HepG2 (cell line): Measurements from ENCODE around the gene CHKA. TPM values are rescaled to one million over a fixed set of nuclear protein-coding genes. Genes with fewer than 3 reads are reported as not detected.

ENCODE experiments used
- CBFB ChIP-seq: sonication (generic); formaldehyde crosslinking; IDR thresholded peaks from 2 replicates; pipeline ENCODE4 v1.4.0; 2020; ENCODE audit warnings: missing genetic modification reagents
- EHMT2 ChIP-seq: fragments of 200-600 bp; sonication (generic); IDR thresholded peaks from 2 replicates; pipeline ENCODE4 v1.7.0; 2017; ENCODE audit warnings: antibody characterized with exemption, low read depth, low read length, borderline replicate concordance
- FOXO1 ChIP-seq: sonication (generic); formaldehyde crosslinking; IDR thresholded peaks from 2 replicates; pipeline ENCODE4 v1.4.0; 2020; ENCODE audit warnings: missing genetic modification reagents
- KDM5A ChIP-seq: fragments of 200-600 bp; sonication (generic); IDR thresholded peaks from 2 replicates; pipeline ENCODE4 v1.7.0; 2018; ENCODE audit warnings: antibody characterized with exemption, mild to moderate bottlenecking, low read length, borderline replicate concordance
- NFE2 ChIP-seq: sonication (generic); formaldehyde crosslinking; IDR thresholded peaks from 2 replicates; pipeline ENCODE4 v1.4.0; 2020; ENCODE audit warnings: missing genetic modification reagents
- NFE2L1 ChIP-seq: sonication (generic); formaldehyde crosslinking; IDR thresholded peaks from 2 replicates; pipeline ENCODE4 v1.4.0; 2020; ENCODE audit warnings: missing genetic modification reagents, mild to moderate bottlenecking, borderline replicate concordance
- TAF15 ChIP-seq: fragments of 200-400 bp; formaldehyde crosslinking; IDR thresholded peaks from one replicate; pipeline ENCODE4 v1.6.1; 2018; ENCODE audit warnings: mild to moderate bottlenecking, low read depth, low read length; ENCODE audit not compliant: poor library complexity, severe bottlenecking
- ZNF224 ChIP-seq: sonication (generic); formaldehyde crosslinking; IDR thresholded peaks from 2 replicates; pipeline ENCODE4 v1.5.0; 2020; ENCODE audit warnings: mild to moderate bottlenecking, missing genetic modification reagents
- ZNF232 ChIP-seq: sonication (generic); formaldehyde crosslinking; IDR thresholded peaks from 2 replicates; pipeline ENCODE4 v1.4.0; 2020; ENCODE audit warnings: missing genetic modification reagents, borderline replicate concordance
- ZNF30 ChIP-seq: sonication (generic); formaldehyde crosslinking; IDR thresholded peaks from 2 replicates; pipeline ENCODE4 v1.5.0; 2020; ENCODE audit warnings: mild to moderate bottlenecking, missing genetic modification reagents
- ZNF766 ChIP-seq: sonication (generic); formaldehyde crosslinking; IDR thresholded peaks from 2 replicates; pipeline ENCODE4 v1.5.0; 2020; ENCODE audit warnings: missing genetic modification reagents, borderline replicate concordance
- ZSCAN29 ChIP-seq: sonication (generic); formaldehyde crosslinking; conservative IDR thresholded peaks from 2 replicates; pipeline ENCODE4 v1.4.0; 2020; ENCODE audit warnings: mild to moderate bottlenecking, missing genetic modification reagents
- polyA plus RNA-seq, 8 experiments: library from polyadenylated mRNA; depleted of rRNA in 3 of 8; stranded (reverse) in 7 of 8; unstranded in 1 of 8; fragments of >200 nt; fragmentation: Illumina TruSeq in 4 of 8; extraction: Trizol in 4 of 8; gene quantifications; 2 replicates each; pipeline versions ENCODE4 v1.2.1 to v1.2.3, GENCODE V29; 2011 to 2016; ENCODE audit warnings: low read depth in 4 of 8, missing spikeins in 1 of 8, mixed read lengths in 1 of 8; ENCODE audit not compliant: insufficient read depth in 1 of 8
- total RNA-seq, 5 experiments: library from RNA; depleted of rRNA; stranded (reverse); fragments of >200 nt; fragmentation: Illumina TruSeq; extraction: Trizol; gene quantifications; 2 replicates each; pipeline ENCODE4 v1.2.3, GENCODE V29; 2016; ENCODE audit warnings: low read depth in 1 of 5
- TF ChIP-seq, protein P1 (sequence below): sonication (generic); formaldehyde crosslinking; IDR thresholded peaks from 2 replicates; pipeline ENCODE4 v1.5.1; 2020; ENCODE audit warnings: missing genetic modification reagents, mild to moderate bottlenecking, borderline replicate concordance
- TF ChIP-seq, protein P2 (sequence below): sonication (generic); formaldehyde crosslinking; IDR thresholded peaks from 2 replicates; pipeline ENCODE4 v1.4.0; 2020; ENCODE audit warnings: missing genetic modification reagents
- TF ChIP-seq, protein P3 (sequence below): sonication (generic); formaldehyde crosslinking; IDR thresholded peaks from 2 replicates; pipeline ENCODE4 v1.5.0; 2020; ENCODE audit warnings: mild to moderate bottlenecking, missing genetic modification reagents
- TF ChIP-seq, protein P4 (sequence below): sonication (generic); formaldehyde crosslinking; IDR thresholded peaks from 2 replicates; pipeline ENCODE4 v1.5.1; 2020; ENCODE audit warnings: mild to moderate bottlenecking, moderate library complexity, missing genetic modification reagents

CHKA gene
- total and polyA plus RNA-seq, 2 of the 13 experiments (the other 11 are each of a cell fraction or from before 2014, with no cell fraction given) = 71.6 to 92.7 TPM

DNA sequence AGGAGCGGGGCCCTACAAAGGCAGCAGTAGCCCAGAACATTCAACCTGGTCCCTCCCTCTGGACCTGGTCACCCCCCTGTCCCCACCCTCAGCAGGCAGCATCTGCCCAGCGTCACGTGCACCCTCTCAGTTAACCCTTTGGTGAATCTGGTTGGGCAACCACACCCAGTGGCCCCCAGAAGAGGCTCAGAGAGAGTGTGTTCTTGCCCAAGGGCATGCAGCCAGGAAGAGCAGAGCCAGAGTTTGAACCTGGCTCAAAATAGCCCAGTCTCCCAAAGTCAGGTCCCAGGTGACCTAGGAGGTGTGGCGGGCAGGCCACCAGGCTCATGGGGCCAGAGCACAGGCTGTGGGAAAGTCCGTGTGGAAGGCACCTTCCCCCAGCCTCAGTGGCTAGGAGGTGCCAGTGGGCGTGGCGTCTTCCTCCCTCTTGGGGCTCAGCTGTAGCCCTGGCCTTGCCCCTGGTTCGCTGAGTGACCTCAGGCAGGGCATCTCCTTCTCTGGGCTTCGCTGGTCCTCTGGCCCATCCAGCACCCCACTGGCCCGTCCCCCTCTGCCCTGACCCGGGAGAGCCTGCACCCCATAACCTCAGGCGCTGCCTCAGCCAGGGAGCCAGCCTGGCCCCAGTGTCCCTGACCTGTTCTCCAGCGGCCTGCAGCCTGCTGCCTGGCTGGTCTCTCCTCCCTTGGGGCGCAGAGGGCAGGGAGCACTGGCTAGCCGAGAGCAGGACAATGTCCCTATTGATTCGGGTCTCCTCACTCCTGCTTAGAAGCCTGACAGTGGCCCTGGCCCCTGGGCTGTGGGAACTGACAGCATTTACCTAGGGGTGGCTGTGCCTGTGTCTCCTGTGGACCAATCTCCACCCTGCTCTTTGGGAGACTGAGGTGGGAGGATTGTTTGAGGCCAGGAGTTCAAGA lies 104.0 kb downstream of the CHKA start (continued):
- TF ChIP-seq TAF15 (no peak), NFE2 (CRISPR knock-in tag) (no peak), FOXO1 (CRISPR knock-in tag) (0 out of 2 replicates have a peak, but pooled peaks have one; percentile 21), NFE2L1 (0 out of 2 replicates have a peak, but pooled peaks have one; percentile 39), ZNF224 (no peak), ZNF232 (CRISPR knock-in tag) (peak; percentile 67; the same call in 1 of the 2 replicates), CBFB (CRISPR knock-in tag) (no peak; the same call in 1 of the 2 replicates), ZNF30 (CRISPR knock-in tag) (no peak), KDM5A (no peak), EHMT2 (no peak), ZSCAN29 (CRISPR knock-in tag) (no peak), ZNF766 (CRISPR knock-in tag) (no peak)
- TF ChIP-seq, protein P1, sequence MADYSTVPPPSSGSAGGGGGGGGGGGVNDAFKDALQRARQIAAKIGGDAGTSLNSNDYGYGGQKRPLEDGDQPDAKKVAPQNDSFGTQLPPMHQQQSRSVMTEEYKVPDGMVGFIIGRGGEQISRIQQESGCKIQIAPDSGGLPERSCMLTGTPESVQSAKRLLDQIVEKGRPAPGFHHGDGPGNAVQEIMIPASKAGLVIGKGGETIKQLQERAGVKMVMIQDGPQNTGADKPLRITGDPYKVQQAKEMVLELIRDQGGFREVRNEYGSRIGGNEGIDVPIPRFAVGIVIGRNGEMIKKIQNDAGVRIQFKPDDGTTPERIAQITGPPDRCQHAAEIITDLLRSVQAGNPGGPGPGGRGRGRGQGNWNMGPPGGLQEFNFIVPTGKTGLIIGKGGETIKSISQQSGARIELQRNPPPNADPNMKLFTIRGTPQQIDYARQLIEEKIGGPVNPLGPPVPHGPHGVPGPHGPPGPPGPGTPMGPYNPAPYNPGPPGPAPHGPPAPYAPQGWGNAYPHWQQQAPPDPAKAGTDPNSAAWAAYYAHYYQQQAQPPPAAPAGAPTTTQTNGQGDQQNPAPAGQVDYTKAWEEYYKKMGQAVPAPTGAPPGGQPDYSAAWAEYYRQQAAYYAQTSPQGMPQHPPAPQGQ (CRISPR knock-in tag) = no peak
- TF ChIP-seq, protein P2, sequence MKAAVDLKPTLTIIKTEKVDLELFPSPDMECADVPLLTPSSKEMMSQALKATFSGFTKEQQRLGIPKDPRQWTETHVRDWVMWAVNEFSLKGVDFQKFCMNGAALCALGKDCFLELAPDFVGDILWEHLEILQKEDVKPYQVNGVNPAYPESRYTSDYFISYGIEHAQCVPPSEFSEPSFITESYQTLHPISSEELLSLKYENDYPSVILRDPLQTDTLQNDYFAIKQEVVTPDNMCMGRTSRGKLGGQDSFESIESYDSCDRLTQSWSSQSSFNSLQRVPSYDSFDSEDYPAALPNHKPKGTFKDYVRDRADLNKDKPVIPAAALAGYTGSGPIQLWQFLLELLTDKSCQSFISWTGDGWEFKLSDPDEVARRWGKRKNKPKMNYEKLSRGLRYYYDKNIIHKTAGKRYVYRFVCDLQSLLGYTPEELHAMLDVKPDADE (CRISPR knock-in tag) = no peak
- TF ChIP-seq, protein P3, sequence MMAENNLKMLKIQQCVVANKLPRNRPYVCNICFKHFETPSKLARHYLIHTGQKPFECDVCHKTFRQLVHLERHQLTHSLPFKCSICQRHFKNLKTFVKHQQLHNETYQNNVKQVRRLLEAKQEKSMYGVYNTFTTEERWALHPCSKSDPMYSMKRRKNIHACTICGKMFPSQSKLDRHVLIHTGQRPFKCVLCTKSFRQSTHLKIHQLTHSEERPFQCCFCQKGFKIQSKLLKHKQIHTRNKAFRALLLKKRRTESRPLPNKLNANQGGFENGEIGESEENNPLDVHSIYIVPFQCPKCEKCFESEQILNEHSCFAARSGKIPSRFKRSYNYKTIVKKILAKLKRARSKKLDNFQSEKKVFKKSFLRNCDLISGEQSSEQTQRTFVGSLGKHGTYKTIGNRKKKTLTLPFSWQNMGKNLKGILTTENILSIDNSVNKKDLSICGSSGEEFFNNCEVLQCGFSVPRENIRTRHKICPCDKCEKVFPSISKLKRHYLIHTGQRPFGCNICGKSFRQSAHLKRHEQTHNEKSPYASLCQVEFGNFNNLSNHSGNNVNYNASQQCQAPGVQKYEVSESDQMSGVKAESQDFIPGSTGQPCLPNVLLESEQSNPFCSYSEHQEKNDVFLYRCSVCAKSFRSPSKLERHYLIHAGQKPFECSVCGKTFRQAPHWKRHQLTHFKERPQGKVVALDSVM = peak; percentile 86
- TF ChIP-seq, protein P4, sequence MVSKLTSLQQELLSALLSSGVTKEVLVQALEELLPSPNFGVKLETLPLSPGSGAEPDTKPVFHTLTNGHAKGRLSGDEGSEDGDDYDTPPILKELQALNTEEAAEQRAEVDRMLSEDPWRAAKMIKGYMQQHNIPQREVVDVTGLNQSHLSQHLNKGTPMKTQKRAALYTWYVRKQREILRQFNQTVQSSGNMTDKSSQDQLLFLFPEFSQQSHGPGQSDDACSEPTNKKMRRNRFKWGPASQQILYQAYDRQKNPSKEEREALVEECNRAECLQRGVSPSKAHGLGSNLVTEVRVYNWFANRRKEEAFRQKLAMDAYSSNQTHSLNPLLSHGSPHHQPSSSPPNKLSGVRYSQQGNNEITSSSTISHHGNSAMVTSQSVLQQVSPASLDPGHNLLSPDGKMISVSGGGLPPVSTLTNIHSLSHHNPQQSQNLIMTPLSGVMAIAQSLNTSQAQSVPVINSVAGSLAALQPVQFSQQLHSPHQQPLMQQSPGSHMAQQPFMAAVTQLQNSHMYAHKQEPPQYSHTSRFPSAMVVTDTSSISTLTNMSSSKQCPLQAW (CRISPR knock-in tag) = peak; percentile 66; the same call in 1 of the 2 replicates
